WI38 (cell line): ENCODE data around the gene ALK.

Experiments
- H3K4me3 ChIP-seq: 2 replicates; pipeline ENCODE4 v1.5.1; 2011; ENCODE audit warnings: low read depth, mild to moderate bottlenecking, control low read depth, low read length
- CTCF ChIP-seq: IDR thresholded peaks from 2 replicates; pipeline ENCODE4 v1.5.1; 2012; ENCODE audit warnings: low read depth, mild to moderate bottlenecking, control low read depth, low read length

ALK gene

GRCh38 chr2:29579495-29580169, 341.8 kb downstream of the ALK start:
- no peak for TF ChIP-seq CTCF
- H3K4me3 ChIP-seq: no peak overlapping the region

- H3K4me3 ChIP-seq: no peak overlapping the region
- TF ChIP-seq CTCF: no peak
Measured at GRCh38 chr2:29578084-29578598, 343.2 kb downstream of the ALK start.

- no peak overlapping the region for H3K4me3 ChIP-seq
- TF ChIP-seq CTCF: no peak
Measured at GRCh38 chr2:29576231-29576630, 345.2 kb downstream of the ALK start.

- TF ChIP-seq CTCF: no peak
- H3K4me3 ChIP-seq: no peak overlapping the region
Measured at GRCh38 chr2:29575370-29575890, 346.0 kb downstream of the ALK start.

- no peak overlapping the region for H3K4me3 ChIP-seq
- TF ChIP-seq CTCF: no peak
Measured at GRCh38 chr2:29573612-29574011, 347.8 kb downstream of the ALK start.

- no peak overlapping the region for H3K4me3 ChIP-seq
- no peak for TF ChIP-seq CTCF
Measured at GRCh38 chr2:29573147-29573546, 348.2 kb downstream of the ALK start.

- no peak overlapping the region for H3K4me3 ChIP-seq
- no peak for TF ChIP-seq CTCF
Measured at GRCh38 chr2:29570539-29570938, 350.8 kb downstream of the ALK start.
